A673 (cell line): ENCODE data around the gene GFY. TPM values are rescaled to one million over a fixed set of nuclear protein-coding genes. Genes with fewer than 3 reads are reported as not detected.

ENCODE experiments used
- BruUV-seq: library from RNA; stranded (reverse); fragments of 400-500 nt; replicated peaks from 2 replicates; lab custom pipeline; 2021; lab: Mats Ljungman, UMichigan
- CTCF ChIA-PET: fragments of 300-600 bp; sonication (Branson Sonifier 250); formaldehyde crosslinking; loops from one replicate; lab custom pipeline; 2022; ENCODE audit warnings: antibody characterized with exemption; lab: Charles Lee
- POLR2A ChIA-PET: fragments of 300-600 bp; sonication (Branson Sonifier 250); formaldehyde crosslinking; loops from one replicate; lab custom pipeline; 2022; ENCODE audit warnings: antibody characterized with exemption; ENCODE audit not compliant: low non-redundant PET; lab: Charles Lee
- DNase-seq: peaks from one replicate; pipeline ENCODE4 v3.0.0-alpha.2; 2015; ENCODE audit warnings: low spot score
- H3K27ac ChIP-seq: fragments of 200-600 bp; sonication (generic); 2 replicates; pipeline ENCODE4 v1.5.1; 2016; ENCODE audit warnings: mixed run types, low read depth, mild to moderate bottlenecking, mixed read lengths, antibody characterized with exemption, low read length; ENCODE audit not compliant: poor library complexity, severe bottlenecking
- H3K27me3 ChIP-seq: fragments of 200-600 bp; sonication (generic); replicated peaks from 2 replicates; pipeline ENCODE4 v1.6.1; 2017; ENCODE audit warnings: mixed run types, low read depth, mild to moderate bottlenecking, mixed read lengths, antibody characterized with exemption, low read length; ENCODE audit not compliant: insufficient read depth, poor library complexity
- H3K36me3 ChIP-seq: fragments of 200-600 bp; sonication (generic); 2 replicates; pipeline ENCODE4 v1.6.1; 2016; ENCODE audit warnings: mixed run types, mild to moderate bottlenecking, mixed read lengths, antibody characterized with exemption, low read length; ENCODE audit not compliant: insufficient read depth, poor library complexity, severe bottlenecking
- H3K4me1 ChIP-seq: fragments of 200-600 bp; sonication (generic); 2 replicates; pipeline ENCODE4 v1.6.1; 2017; ENCODE audit warnings: mixed run types, mild to moderate bottlenecking, mixed read lengths, antibody characterized with exemption, low read length; ENCODE audit not compliant: insufficient read depth, poor library complexity, severe bottlenecking
- H3K4me3 ChIP-seq: fragments of 200-600 bp; sonication (generic); 2 replicates; pipeline ENCODE4 v1.5.1; 2016; ENCODE audit warnings: low read depth, mixed run types, mild to moderate bottlenecking, mixed read lengths, low read length; ENCODE audit not compliant: poor library complexity, severe bottlenecking
- H3K9me3 ChIP-seq: fragments of 200-600 bp; sonication (generic); 2 replicates; pipeline ENCODE4 v1.6.1; 2016; ENCODE audit warnings: mixed run types, low read depth, mild to moderate bottlenecking, mixed read lengths, antibody characterized with exemption, low read length; ENCODE audit not compliant: poor library complexity, severe bottlenecking
- EZH2 ChIP-seq: fragments of 200-600 bp; sonication (generic); IDR thresholded peaks from 2 replicates; pipeline ENCODE4 v1.6.1; 2017; ENCODE audit warnings: borderline replicate concordance, low read depth, mild to moderate bottlenecking, mixed read lengths, antibody characterized with exemption, low read length; ENCODE audit not compliant: poor library complexity, severe bottlenecking
- intact Hi-C: fragments of 100-400 bp; cut with micrococcal nuclease; formaldehyde crosslinking; loops from one replicate; pipeline ENCODE4 v1.10.0; 2022; ENCODE audit not compliant: unreplicated experiment
- total RNA-seq: library from RNA; stranded (reverse); gene quantifications from 2 replicates; pipeline ENCODE4 v1.2.3, GENCODE V29; 2021
- TF ChIP-seq, protein P1 (sequence below): fragments of 300-800, 200-600 bp; sonication (generic); conservative IDR thresholded peaks from 2 replicates; pipeline ENCODE4 v1.5.1; 2017; ENCODE audit warnings: low read depth, mild to moderate bottlenecking, antibody characterized with exemption, low read length, moderate library complexity, mixed read lengths

GFY gene
- total RNA-seq, 1 experiment from 2014 or later: not detected

DNA sequence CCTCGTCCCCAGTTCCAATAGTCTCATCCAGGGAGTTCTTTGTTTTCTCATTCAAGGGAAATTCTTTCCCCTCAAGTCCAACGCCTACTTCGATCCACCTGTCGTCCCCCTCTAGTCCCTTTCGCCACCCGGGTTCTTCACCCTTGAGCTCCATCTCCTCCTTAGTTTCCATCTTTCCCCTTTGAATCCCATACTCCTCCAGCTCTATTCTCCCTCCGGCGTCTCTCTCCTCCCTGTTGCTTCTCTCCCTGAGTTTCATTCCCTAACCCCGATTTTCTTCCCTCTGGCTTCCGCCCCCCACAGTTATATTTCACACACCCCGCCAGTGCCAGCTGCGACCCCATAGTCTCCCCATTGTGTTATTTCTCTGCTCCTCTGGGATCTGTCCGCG lies 16.8 kb downstream of the GFY start:
- H3K9me3 ChIP-seq: no peaks in the 10 kb centered on the region
- no peak overlapping the region for H3K27ac ChIP-seq
- peaks cover 15% of the 10 kb centered on the region for H3K4me1 ChIP-seq
- no peak for TF ChIP-seq EZH2
- intact Hi-C loops: loop anchor here (5.0 kb wide), 2 partner anchors 215 to 345 kb away; no protein-coding TSS in a partner anchor
- no peaks in the 10 kb centered on the region for H3K36me3 ChIP-seq
- ChIA-PET CTCF (interaction anchor here (2.2 kb wide), 1 partner anchor 50 kb away, joined by 10 read pairs; no protein-coding TSS in a partner anchor), POLR2A (no interaction called here)
- peaks cover 36% of the 10 kb centered on the region for H3K27me3 ChIP-seq
- no peak for DNase-seq
- peak overlapping the region; percentile 68 for H3K4me3 ChIP-seq
- no TSS peak for BruUV-seq

- H3K4me3 ChIP-seq: peak overlapping the region; percentile 68
These were observed 17.2 kb downstream of the GFY start for GRCh38 chr19:49442354-49442753.

GRCh38 chr19:49442771-49443365 lies 17.7 kb downstream of the GFY start:
- H3K4me1 ChIP-seq: peaks cover 23% of the 10 kb centered on the region
- no peaks in the 10 kb centered on the region for H3K9me3 ChIP-seq
- H3K27me3 ChIP-seq: peaks cover 34% of the 10 kb centered on the region
- peak; percentile 96 for DNase-seq
- no peaks in the 10 kb centered on the region for H3K36me3 ChIP-seq
- ChIA-PET CTCF (interaction anchor here (0.5 to 2.2 kb wide), 4 partner anchors 51 to 449 kb away, joined by 3 to 10 read pairs (median 6); partner anchors contain the start of genes RUVBL2 and TEAD2), POLR2A (no interaction called here)
- no TSS peak for BruUV-seq
- intact Hi-C loops: loop anchor here (1.0 to 5.0 kb wide), 4 partner anchors 51 to 346 kb away; no protein-coding TSS in a partner anchor
- H3K27ac ChIP-seq: peak overlapping the region; percentile 82
- H3K4me3 ChIP-seq: peak overlapping the region; percentile 68
- TF ChIP-seq, protein P1, sequence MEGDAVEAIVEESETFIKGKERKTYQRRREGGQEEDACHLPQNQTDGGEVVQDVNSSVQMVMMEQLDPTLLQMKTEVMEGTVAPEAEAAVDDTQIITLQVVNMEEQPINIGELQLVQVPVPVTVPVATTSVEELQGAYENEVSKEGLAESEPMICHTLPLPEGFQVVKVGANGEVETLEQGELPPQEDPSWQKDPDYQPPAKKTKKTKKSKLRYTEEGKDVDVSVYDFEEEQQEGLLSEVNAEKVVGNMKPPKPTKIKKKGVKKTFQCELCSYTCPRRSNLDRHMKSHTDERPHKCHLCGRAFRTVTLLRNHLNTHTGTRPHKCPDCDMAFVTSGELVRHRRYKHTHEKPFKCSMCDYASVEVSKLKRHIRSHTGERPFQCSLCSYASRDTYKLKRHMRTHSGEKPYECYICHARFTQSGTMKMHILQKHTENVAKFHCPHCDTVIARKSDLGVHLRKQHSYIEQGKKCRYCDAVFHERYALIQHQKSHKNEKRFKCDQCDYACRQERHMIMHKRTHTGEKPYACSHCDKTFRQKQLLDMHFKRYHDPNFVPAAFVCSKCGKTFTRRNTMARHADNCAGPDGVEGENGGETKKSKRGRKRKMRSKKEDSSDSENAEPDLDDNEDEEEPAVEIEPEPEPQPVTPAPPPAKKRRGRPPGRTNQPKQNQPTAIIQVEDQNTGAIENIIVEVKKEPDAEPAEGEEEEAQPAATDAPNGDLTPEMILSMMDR: no peak
- TF ChIP-seq EZH2: no peak

More at GRCh38 chr19:49442354-49442753, 17.2 kb downstream of the GFY start:
- Histone ChIP-seq H3K27me3 (peaks cover 36% of the 10 kb centered on the region), H3K36me3 (no peaks in the 10 kb centered on the region), H3K4me1 (peaks cover 19% of the 10 kb centered on the region), H3K27ac (no peak overlapping the region), H3K9me3 (no peaks in the 10 kb centered on the region)
- peak; percentile 81 for DNase-seq
- BruUV-seq: no TSS peak
- CTCF ChIA-PET: interaction anchor here (0.5 to 2.2 kb wide), 4 partner anchors 51 to 449 kb away, joined by 3 to 10 read pairs (median 6); partner anchors contain the start of genes RUVBL2 and TEAD2
- POLR2A ChIA-PET: no interaction called here
- intact Hi-C loops: loop anchor here (5.0 kb wide), 2 partner anchors 215 to 345 kb away; no protein-coding TSS in a partner anchor
- TF ChIP-seq, protein P1: no peak
- TF ChIP-seq EZH2: no peak
